Naive thymus-derived CD4-positive, alpha-beta T cell (primary cell): Measurements from ENCODE around the gene R3HCC1L. TPM values are rescaled to one million over a fixed set of nuclear protein-coding genes. Genes with fewer than 3 reads are reported as not detected.

ENCODE experiments used
- ATAC-seq: fragments of 150-1000 bp; cut with Tn5 transposase; 2 replicates; pipeline ENCODE4 v1.10.0; 2021; ENCODE audit warnings: mild to moderate bottlenecking, moderate library complexity
- CTCF ChIA-PET: fragments of 350-600 bp; sonication (Branson Sonifier 250); formaldehyde crosslinking; loops from one replicate; lab custom pipeline; 2021; ENCODE audit warnings: antibody characterized with exemption; lab: Charles Lee
- POLR2A ChIA-PET: fragments of 350-600 bp; sonication (Branson Sonifier 250); formaldehyde crosslinking; loops from one replicate; lab custom pipeline; 2021; ENCODE audit warnings: antibody characterized with exemption, inconsistent platforms; lab: Charles Lee
- DNase-seq, 9 donors: peaks; one replicate each; pipeline versions ENCODE4 v3.0.0 to v3.0.0-alpha.2; 2020 to 2022; ENCODE audit warnings: mixed read lengths in 1 of 9
- H3K27ac ChIP-seq: one replicate; pipeline ENCODE4 v1.7.0; 2013; ENCODE audit warnings: mild to moderate bottlenecking, low read depth, low read length, moderate library complexity
- H3K27me3 ChIP-seq, 2 donors: one replicate each; pipeline ENCODE4 v1.7.0; 2013; ENCODE audit warnings: low read length in 2 of 2, mild to moderate bottlenecking in 2 of 2, moderate library complexity in 2 of 2; ENCODE audit not compliant: control insufficient read depth in 2 of 2, insufficient read depth in 2 of 2
- H3K36me3 ChIP-seq, 3 experiments: 1 replicate in 2 of 3; 2 replicates in 1 of 3; pipeline ENCODE4 v1.7.0; 2013; ENCODE audit warnings: low read length in 3 of 3, mild to moderate bottlenecking in 3 of 3, moderate library complexity in 1 of 3; ENCODE audit not compliant: insufficient read depth in 3 of 3, control insufficient read depth in 2 of 3
- H3K4me1 ChIP-seq, 2 donors: one replicate each; pipeline ENCODE4 v1.7.0; 2013; ENCODE audit warnings: low read length in 2 of 2, mild to moderate bottlenecking in 2 of 2, moderate library complexity in 1 of 2; ENCODE audit not compliant: control insufficient read depth in 2 of 2, insufficient read depth in 2 of 2
- H3K4me3 ChIP-seq: 2 replicates; pipeline ENCODE4 v1.7.0; 2013; ENCODE audit warnings: mild to moderate bottlenecking, low read length
- H3K9me3 ChIP-seq, 3 experiments: 1 replicate in 2 of 3; 2 replicates in 1 of 3; pipeline ENCODE4 v1.7.0; 2013; ENCODE audit warnings: low read length in 3 of 3; ENCODE audit not compliant: control insufficient read depth in 2 of 3
- H3K27ac Mint-ChIP-seq, 9 donors: one replicate each; pipeline ENCODE4 v1.8.0; 2020 to 2022; ENCODE audit warnings: mixed read lengths in 9 of 9, mild to moderate bottlenecking in 8 of 9, moderate library complexity in 5 of 9, inconsistent platforms in 2 of 9
- H3K27me3 Mint-ChIP-seq, 5 donors: one replicate each; pipeline ENCODE4 v1.8.0; 2021 to 2022; ENCODE audit warnings: mixed read lengths in 5 of 5, mild to moderate bottlenecking in 1 of 5
- H3K36me3 Mint-ChIP-seq, 5 donors: one replicate each; pipeline ENCODE4 v1.8.0; 2020 to 2022; ENCODE audit warnings: mixed read lengths in 5 of 5, mild to moderate bottlenecking in 3 of 5, inconsistent platforms in 1 of 5
- H3K4me1 Mint-ChIP-seq, 7 donors: one replicate each; pipeline ENCODE4 v1.8.0; 2020 to 2022; ENCODE audit warnings: mixed read lengths in 7 of 7, mild to moderate bottlenecking in 3 of 7, inconsistent platforms in 1 of 7
- H3K4me3 Mint-ChIP-seq, 10 donors: one replicate each; pipeline ENCODE4 v1.8.0; 2020 to 2022; ENCODE audit warnings: mild to moderate bottlenecking in 10 of 10, mixed read lengths in 10 of 10, moderate library complexity in 6 of 10, inconsistent platforms in 2 of 10
- H3K9me3 Mint-ChIP-seq, 11 donors: one replicate each; pipeline ENCODE4 v1.8.0; 2020 to 2022; ENCODE audit warnings: mixed read lengths in 11 of 11, mild to moderate bottlenecking in 4 of 11, inconsistent platforms in 1 of 11, moderate library complexity in 1 of 11
- intact Hi-C, 2 donors: fragments of 100-400 bp; cut with micrococcal nuclease; formaldehyde crosslinking; loops; one replicate each; pipeline ENCODE4 v1.15.1; 2023
- polyA plus RNA-seq, 2 donors: library from polyadenylated mRNA; unstranded; fragments of 300-500 nt; fragmentation: Illumina TruSeq; gene quantifications; one replicate each; pipeline ENCODE4 v1.2.3, GENCODE V29; 2021
- total RNA-seq, 6 experiments: library from RNA in 5 of 6; stranded (reverse) in 5 of 6; gene quantifications; 1 replicate in 5 of 6; 2 replicates in 1 of 6; pipeline ENCODE4 v1.2.3 and lab custom pipeline; 2021 to 2026

R3HCC1L gene
- total and polyA plus RNA-seq, 7 experiments from 2014 or later, result 9.6 to 25.3 (median 19.6) TPM

GRCh38 chr10:98238391-98238790, 103.9 kb downstream of the R3HCC1L start:
- no peak for DNase-seq
- Mint-ChIP-seq H3K4me1 (peaks cover 0 to 11% (median 0%) of the 10 kb centered on the region in 7 donors), H3K27me3 (no peaks in the 10 kb centered on the region), H3K36me3 (peaks cover 20 to 60% (median 32%) of the 10 kb centered on the region in 5 donors), H3K27ac (peak overlapping the region in 1 of 9 donors; percentile 23), H3K9me3 (peaks cover 0 to 2% (median 0%) of the 10 kb centered on the region in 11 donors), H3K4me3 (no peak overlapping the region)
- Histone ChIP-seq H3K4me3 (no peak overlapping the region), H3K4me1 (no peaks in the 10 kb centered on the region), H3K27ac (no peak overlapping the region), H3K9me3 (no peaks in the 10 kb centered on the region), H3K27me3 (no peaks in the 10 kb centered on the region), H3K36me3 (peaks cover 0 to 75% (median 4%) of the 10 kb centered on the region in 3 experiments)
- intact Hi-C loops, result no loop called here
- ChIA-PET POLR2A (interaction anchor here (0.6 kb wide), 1 partner anchor 600 kb away, joined by 3 read pairs; no protein-coding TSS in a partner anchor), CTCF (interaction anchor here (0.9 kb wide), 1 partner anchor 29 kb away, joined by 3 read pairs; no protein-coding TSS in a partner anchor)
- peak; percentile 54 for ATAC-seq

- Mint-ChIP-seq H3K9me3 (peaks cover 0 to 1% (median 0%) of the 10 kb centered on the region in 11 donors), H3K36me3 (peaks cover 18 to 58% (median 34%) of the 10 kb centered on the region in 5 donors), H3K27me3 (no peaks in the 10 kb centered on the region), H3K4me1 (peaks cover 0 to 8% (median 4%) of the 10 kb centered on the region in 7 donors), H3K4me3 (no peak overlapping the region), H3K27ac (no peak overlapping the region)
- H3K9me3 ChIP-seq, result no peaks in the 10 kb centered on the region
- intact Hi-C loops, result no loop called here
- H3K27me3 ChIP-seq, result no peaks in the 10 kb centered on the region
- H3K4me3 ChIP-seq, result no peak overlapping the region
- ATAC-seq, result no peak
- H3K27ac ChIP-seq, result no peak overlapping the region
- no peak for DNase-seq
- H3K4me1 ChIP-seq, result no peaks in the 10 kb centered on the region
- peaks cover 9 to 74% (median 11%) of the 10 kb centered on the region in 3 experiments for H3K36me3 ChIP-seq
- CTCF ChIA-PET, result no interaction called here
- POLR2A ChIA-PET, result no interaction called here
Observed at GRCh38 chr10:98240524-98240923, 106.1 kb downstream of the R3HCC1L start.

DNA sequence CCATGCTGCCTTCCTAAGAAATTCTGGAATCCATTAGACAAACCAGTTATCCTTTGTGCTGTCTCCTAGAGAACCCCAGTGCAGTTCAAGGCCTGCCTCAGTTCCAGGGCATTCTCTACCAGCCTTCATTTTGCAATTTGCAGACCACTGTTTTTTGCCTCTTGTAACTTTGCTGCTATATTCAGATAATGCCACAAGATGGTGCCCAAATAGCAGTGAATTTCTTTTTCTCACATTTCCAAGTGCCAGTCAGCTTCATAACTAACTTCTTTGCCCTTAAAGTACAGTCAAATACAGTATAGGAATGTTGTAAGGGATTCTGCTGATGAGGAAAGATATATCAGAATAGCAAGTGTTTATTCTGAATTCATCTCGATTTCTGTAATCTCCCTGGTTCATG, 108.4 kb downstream of the R3HCC1L start:
- ChIA-PET POLR2A (no interaction called here), CTCF (no interaction called here)
- intact Hi-C loops, result no loop called here
- H3K27ac ChIP-seq, result no peak overlapping the region
- H3K4me1 ChIP-seq, result no peaks in the 10 kb centered on the region
- H3K4me3 ChIP-seq, result no peak overlapping the region
- H3K36me3 ChIP-seq, result peaks cover 7 to 72% (median 12%) of the 10 kb centered on the region in 3 experiments
- H3K9me3 Mint-ChIP-seq, result peaks cover 0 to 1% (median 0%) of the 10 kb centered on the region in 11 donors
- ATAC-seq (no peak), DNase-seq (no peak)
- H3K4me3 Mint-ChIP-seq, result no peak overlapping the region
- no peaks in the 10 kb centered on the region for H3K9me3 ChIP-seq
- H3K27me3 Mint-ChIP-seq, result no peaks in the 10 kb centered on the region
- peaks cover 0 to 5% (median 2%) of the 10 kb centered on the region in 7 donors for H3K4me1 Mint-ChIP-seq
- H3K27ac Mint-ChIP-seq, result peak overlapping the region in 1 of 9 donors; percentile 56
- peaks cover 19 to 59% (median 36%) of the 10 kb centered on the region in 5 donors for H3K36me3 Mint-ChIP-seq
- H3K27me3 ChIP-seq, result no peaks in the 10 kb centered on the region

- Histone ChIP-seq H3K27me3 (no peaks in the 10 kb centered on the region), H3K36me3 (peaks cover 7 to 72% (median 12%) of the 10 kb centered on the region in 3 experiments), H3K27ac (no peak overlapping the region), H3K9me3 (no peaks in the 10 kb centered on the region), H3K4me3 (no peak overlapping the region), H3K4me1 (no peaks in the 10 kb centered on the region)
- intact Hi-C loops, result no loop called here
- peaks cover 16 to 65% (median 39%) of the 10 kb centered on the region in 5 donors for H3K36me3 Mint-ChIP-seq
- DNase-seq (no peak), ATAC-seq (no peak)
- peak overlapping the region in 2 of 9 donors; percentile 1 to 73 for H3K27ac Mint-ChIP-seq
- H3K4me3 Mint-ChIP-seq, result no peak overlapping the region
- CTCF ChIA-PET, result no interaction called here
- POLR2A ChIA-PET, result no interaction called here
- H3K27me3 Mint-ChIP-seq, result no peaks in the 10 kb centered on the region
- H3K9me3 Mint-ChIP-seq, result peaks cover 0 to 1% (median 0%) of the 10 kb centered on the region in 11 donors
- peaks cover 0 to 4% (median 0%) of the 10 kb centered on the region in 7 donors for H3K4me1 Mint-ChIP-seq
Observed at GRCh38 chr10:98244141-98244540, 109.7 kb downstream of the R3HCC1L start.

DNA sequence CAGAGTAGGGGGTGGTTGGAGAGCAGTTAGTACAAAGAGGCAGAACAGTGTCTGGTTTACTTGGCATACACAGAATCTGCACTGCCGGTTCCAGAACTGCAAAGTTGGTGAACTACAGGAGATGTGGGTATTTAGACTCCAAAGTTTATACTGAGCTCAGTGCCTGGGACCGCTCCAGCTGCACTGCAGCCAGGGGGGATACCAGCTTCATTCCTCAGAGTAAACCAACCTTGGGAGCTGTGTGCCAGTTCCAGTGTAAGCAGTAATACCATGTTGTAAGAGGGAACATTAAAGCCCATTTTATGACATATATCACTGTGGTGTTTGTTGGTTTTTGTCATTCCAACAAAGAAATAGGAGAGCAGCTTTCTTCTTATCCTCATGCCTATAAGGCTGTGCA, 110.1 kb downstream of the R3HCC1L start:
- H3K27ac Mint-ChIP-seq, result peak overlapping the region in 1 of 9 donors; percentile 1
- Histone ChIP-seq H3K27me3 (no peaks in the 10 kb centered on the region), H3K9me3 (no peaks in the 10 kb centered on the region), H3K4me1 (no peaks in the 10 kb centered on the region), H3K36me3 (peaks cover 7 to 71% (median 12%) of the 10 kb centered on the region in 3 experiments), H3K4me3 (no peak overlapping the region), H3K27ac (no peak overlapping the region)
- peaks cover 0 to 1% (median 0%) of the 10 kb centered on the region in 11 donors for H3K9me3 Mint-ChIP-seq
- DNase-seq (no peak), ATAC-seq (no peak)
- ChIA-PET POLR2A (no interaction called here), CTCF (no interaction called here)
- no peaks in the 10 kb centered on the region for H3K27me3 Mint-ChIP-seq
- intact Hi-C loops, result no loop called here
- peaks cover 0 to 4% (median 2%) of the 10 kb centered on the region in 7 donors for H3K4me1 Mint-ChIP-seq
- H3K4me3 Mint-ChIP-seq, result no peak overlapping the region
- H3K36me3 Mint-ChIP-seq, result peaks cover 16 to 66% (median 35%) of the 10 kb centered on the region in 5 donors

DNA sequence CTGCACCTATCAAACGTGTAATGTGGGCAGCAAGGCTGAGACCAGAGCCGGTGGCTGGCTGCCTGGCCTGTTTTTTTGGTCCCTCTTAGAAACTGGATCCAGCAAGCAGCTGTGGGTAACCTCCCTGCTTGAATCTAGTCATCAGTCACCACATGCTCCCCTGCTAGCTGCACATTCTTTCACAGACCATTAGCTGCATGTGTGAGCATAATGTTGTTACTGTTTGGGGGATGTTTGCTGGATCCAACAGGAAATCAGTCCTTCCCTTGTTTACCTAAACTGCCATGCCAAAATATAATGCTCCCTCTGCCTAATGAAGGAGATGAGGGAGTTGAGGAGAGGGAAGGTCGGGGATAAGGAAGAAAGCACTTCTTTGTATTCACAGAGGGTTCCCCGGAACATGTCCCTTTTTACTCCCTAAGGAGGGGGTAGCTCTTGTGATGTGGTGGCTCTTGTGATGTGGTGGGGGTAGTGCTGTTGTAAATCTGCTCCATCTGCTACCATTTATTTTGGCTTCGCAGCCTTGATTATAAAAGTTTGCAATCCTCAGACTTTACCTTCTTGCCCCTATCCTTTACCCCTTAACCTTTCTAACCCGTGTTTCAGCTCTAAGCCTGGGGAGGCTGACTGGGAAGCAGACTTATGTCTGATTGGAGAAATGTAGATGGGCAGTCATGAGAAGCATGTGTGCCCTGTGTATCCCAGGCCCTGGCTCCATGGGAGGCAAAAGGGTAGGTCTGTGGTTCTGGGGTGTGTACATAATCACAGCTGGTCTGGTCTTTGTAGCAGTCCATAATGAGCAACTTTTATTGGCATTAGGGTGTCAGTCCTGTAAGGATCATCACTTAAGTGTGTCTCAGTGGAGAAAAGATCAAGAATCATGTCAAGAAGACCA, 112.7 kb downstream of the R3HCC1L start:
- Mint-ChIP-seq H3K4me3 (no peak overlapping the region), H3K4me1 (peaks cover 0 to 5% (median 2%) of the 10 kb centered on the region in 7 donors), H3K9me3 (peaks cover 0 to 3% (median 0%) of the 10 kb centered on the region in 11 donors), H3K27ac (peak overlapping the region in 3 of 9 donors; percentile 35 to 68 (median 46)), H3K36me3 (peaks cover 16 to 58% (median 31%) of the 10 kb centered on the region in 5 donors), H3K27me3 (no peaks in the 10 kb centered on the region)
- ATAC-seq (no peak), DNase-seq (no peak)
- intact Hi-C loops, result no loop called here
- peaks cover 7 to 63% (median 12%) of the 10 kb centered on the region in 3 experiments for H3K36me3 ChIP-seq
- no peaks in the 10 kb centered on the region for H3K27me3 ChIP-seq
- H3K27ac ChIP-seq, result no peak overlapping the region
- POLR2A ChIA-PET, result no interaction called here
- no peak overlapping the region for H3K4me3 ChIP-seq
- CTCF ChIA-PET, result no interaction called here
- no peaks in the 10 kb centered on the region for H3K9me3 ChIP-seq
- H3K4me1 ChIP-seq, result no peaks in the 10 kb centered on the region
